H9 (cell line): ENCODE measurements around the gene PLXNB3. TPM values are rescaled to one million over a fixed set of nuclear protein-coding genes. Genes with fewer than 3 reads are reported as not detected.

Experiments used
- DNase-seq: peaks from one replicate; pipeline ENCODE4 v3.0.0-alpha.2; 2017
- H2AFZ ChIP-seq: one replicate; pipeline ENCODE4 v1.6.1; 2013; ENCODE audit warnings: mild to moderate bottlenecking, low read length, control low read depth, moderate library complexity
- H2AK5ac ChIP-seq: 2 replicates; pipeline ENCODE4 v1.6.1; 2013; ENCODE audit warnings: low read length, control low read depth, mixed read lengths; ENCODE audit not compliant: insufficient read length
- H2BK120ac ChIP-seq: one replicate; pipeline ENCODE4 v1.6.1; 2013; ENCODE audit warnings: low read depth, mild to moderate bottlenecking, low read length, control low read depth, inconsistent platforms; ENCODE audit not compliant: poor library complexity, severe bottlenecking
- H2BK12ac ChIP-seq: 2 replicates; pipeline ENCODE4 v1.6.1; 2013; ENCODE audit warnings: low read length, control low read depth, mixed read lengths, low read depth; ENCODE audit not compliant: insufficient read length
- H2BK15ac ChIP-seq: 2 replicates; pipeline ENCODE4 v1.6.1; 2013; ENCODE audit warnings: low read depth, low read length, control low read depth
- H2BK20ac ChIP-seq: one replicate; pipeline ENCODE4 v1.6.1; 2013; ENCODE audit warnings: low read depth, mild to moderate bottlenecking, low read length, control low read depth, inconsistent platforms; ENCODE audit not compliant: poor library complexity, severe bottlenecking
- H2BK5ac ChIP-seq: 2 replicates; pipeline ENCODE4 v1.6.1; 2013; ENCODE audit warnings: low read length, control low read depth, mixed read lengths; ENCODE audit not compliant: insufficient read length
- H3K14ac ChIP-seq: 2 replicates; pipeline ENCODE4 v1.6.1; 2013; ENCODE audit warnings: low read length, control low read depth; ENCODE audit not compliant: insufficient read depth
- H3K18ac ChIP-seq: 2 replicates; pipeline ENCODE4 v1.6.1; 2013; ENCODE audit warnings: low read depth, mild to moderate bottlenecking, mixed read lengths, low read length, control low read depth; ENCODE audit not compliant: insufficient read length
- H3K23ac ChIP-seq: 2 replicates; pipeline ENCODE4 v1.6.1; 2013; ENCODE audit warnings: low read length, control low read depth, mixed read lengths, low read depth; ENCODE audit not compliant: insufficient read length
- H3K23me2 ChIP-seq: 2 replicates; pipeline ENCODE4 v1.6.1; 2013; ENCODE audit warnings: low read depth, mild to moderate bottlenecking, mixed read lengths, low read length, control low read depth; ENCODE audit not compliant: insufficient read length, poor library complexity, severe bottlenecking
- H3K27ac ChIP-seq: 2 replicates; pipeline ENCODE4 v1.5.1; 2013; ENCODE audit warnings: low read length, control low read depth, mixed read lengths, low read depth; ENCODE audit not compliant: insufficient read length
- H3K27me3 ChIP-seq: 2 replicates; pipeline ENCODE4 v1.6.1; 2013; ENCODE audit warnings: low read length, control low read depth, inconsistent platforms; ENCODE audit not compliant: insufficient read depth
- H3K4ac ChIP-seq: 2 replicates; pipeline ENCODE4 v1.6.1; 2013; ENCODE audit warnings: low read depth, mild to moderate bottlenecking, control low read depth, inconsistent platforms, low read length, moderate library complexity
- H3K4me1 ChIP-seq: 2 replicates; pipeline ENCODE4 v1.6.1; 2013; ENCODE audit warnings: low read length, control low read depth, inconsistent platforms; ENCODE audit not compliant: insufficient read depth
- H3K4me2 ChIP-seq: 2 replicates; pipeline ENCODE4 v1.6.1; 2013; ENCODE audit warnings: low read length, control low read depth, mixed read lengths; ENCODE audit not compliant: insufficient read length, insufficient read depth
- H3K56ac ChIP-seq: 2 replicates; pipeline ENCODE4 v1.6.1; 2013; ENCODE audit warnings: low read depth, mild to moderate bottlenecking, mixed read lengths, low read length, control low read depth; ENCODE audit not compliant: insufficient read length
- H3K79me1 ChIP-seq: 2 replicates; pipeline ENCODE4 v1.6.1; 2013; ENCODE audit warnings: low read depth, mild to moderate bottlenecking, moderate library complexity, low read length, control low read depth, inconsistent platforms; ENCODE audit not compliant: insufficient read depth, poor library complexity, severe bottlenecking
- H3K79me2 ChIP-seq: 2 replicates; pipeline ENCODE4 v1.6.1; 2013; ENCODE audit warnings: low read length, control low read depth, inconsistent platforms; ENCODE audit not compliant: insufficient read depth
- H3K9ac ChIP-seq: 2 replicates; pipeline ENCODE4 v1.6.1; 2013; ENCODE audit warnings: low read length, control low read depth, mixed read lengths; ENCODE audit not compliant: insufficient read length; ENCODE audit errors: extremely low read depth
- H3K9me3 ChIP-seq: one replicate; pipeline ENCODE4 v1.6.1; 2013; ENCODE audit warnings: low read depth, low read length, inconsistent platforms; ENCODE audit not compliant: control insufficient read depth
- H3T11ph ChIP-seq: one replicate; pipeline ENCODE4 v1.6.1; 2013; ENCODE audit warnings: mild to moderate bottlenecking, low read length, control low read depth, inconsistent platforms
- H4K20me1 ChIP-seq: one replicate; pipeline ENCODE4 v1.6.1; 2013; ENCODE audit not compliant: control insufficient read depth, insufficient read length, insufficient read depth
- H4K5ac ChIP-seq: 2 replicates; pipeline ENCODE4 v1.6.1; 2013; ENCODE audit warnings: low read depth, mild to moderate bottlenecking, mixed read lengths, low read length, control low read depth; ENCODE audit not compliant: insufficient read length
- H4K8ac ChIP-seq: replicated peaks from 2 replicates; pipeline ENCODE4 v1.6.1; 2013; ENCODE audit warnings: low read length, control low read depth, mixed read lengths, low read depth; ENCODE audit not compliant: insufficient read length
- H4K91ac ChIP-seq: 2 replicates; pipeline ENCODE4 v1.6.1; 2013; ENCODE audit warnings: low read depth, mild to moderate bottlenecking, moderate library complexity, mixed read lengths, low read length, control low read depth; ENCODE audit not compliant: insufficient read length
- H3K27ac Mint-ChIP-seq, 3 experiments: 2 replicates in 2 of 3; 3 replicates in 1 of 3; pipeline ENCODE4 v1.8.0; 2020 to 2021; ENCODE audit warnings: mixed read lengths in 3 of 3, mild to moderate bottlenecking in 1 of 3, moderate library complexity in 1 of 3
- H3K27me3 Mint-ChIP-seq: 2 replicates; pipeline ENCODE4 v1.8.0; 2021; ENCODE audit warnings: low read depth, mild to moderate bottlenecking, moderate library complexity, mixed read lengths
- H3K36me3 Mint-ChIP-seq, 3 experiments: 2 replicates in 2 of 3; 3 replicates in 1 of 3; pipeline ENCODE4 v1.8.0; 2020 to 2021; ENCODE audit warnings: low read depth in 3 of 3, mixed read lengths in 3 of 3; ENCODE audit not compliant: insufficient read depth in 1 of 3
- H3K4me1 Mint-ChIP-seq, 2 experiments: 2 replicates each; pipeline ENCODE4 v1.8.0; 2020; ENCODE audit warnings: mixed read lengths in 2 of 2
- H3K4me3 Mint-ChIP-seq, 2 experiments: 2 replicates in 1 of 2; 3 replicates in 1 of 2; pipeline ENCODE4 v1.8.0; 2020 to 2021; ENCODE audit warnings: mild to moderate bottlenecking in 2 of 2, mixed read lengths in 2 of 2, moderate library complexity in 1 of 2
- H3K9me3 Mint-ChIP-seq, 2 experiments: 2 replicates in 1 of 2; 3 replicates in 1 of 2; pipeline ENCODE4 v1.8.0; 2020; ENCODE audit warnings: mild to moderate bottlenecking in 2 of 2, mixed read lengths in 2 of 2, moderate library complexity in 1 of 2
- CTCF ChIP-seq: fragments of 200-600 bp; sonication (generic); conservative IDR thresholded peaks from 3 replicates; pipeline ENCODE4 v1.8.0; 2021; ENCODE audit warnings: antibody characterized with exemption, mild to moderate bottlenecking
- WGBS: extraction: QIAGEN DNeasy Blood & Tissue Kit; methylation state at CpG from one replicate; pipeline ENCODE4 v1.1.7; 2013; ENCODE audit warnings: missing lambda C conversion rate, low lambda C conversion rate, mixed read lengths; ENCODE audit not compliant: insufficient read length; ENCODE audit errors: extremely low coverage; 5-methylcytosine and 5-hydroxymethylcytosine counted together
- total RNA-seq: library from RNA; stranded (reverse); gene quantifications from 2 replicates; pipeline ENCODE4 v1.2.1, GENCODE V29; 2021

PLXNB3 gene
- total RNA-seq, 1 experiment from 2014 or later = 1.9 TPM

- peaks cover 0 to 5% (median 3%) of the 10 kb centered on the region in 3 experiments; a peak in 5 of 7 replicates for H3K36me3 Mint-ChIP-seq
- Histone ChIP-seq H2BK15ac (no peak overlapping the region), H3K79me2 (no peaks in the 10 kb centered on the region), H2BK5ac (no peak overlapping the region), H3K4me2 (no peak overlapping the region), H3K9ac (no peak overlapping the region), H2BK120ac (no peak overlapping the region), H4K91ac (no peak overlapping the region), H2BK12ac (no peak overlapping the region), H4K8ac (no peak overlapping the region), H2AK5ac (no peak overlapping the region), H3K4me1 (no peaks in the 10 kb centered on the region), H4K5ac (no peak overlapping the region), H3T11ph (no peak overlapping the region), H2BK20ac (no peak overlapping the region), H3K23ac (no peak overlapping the region), H3K79me1 (no peaks in the 10 kb centered on the region), H3K9me3 (no peaks in the 10 kb centered on the region), H3K4ac (no peak overlapping the region), H3K27me3 (no peaks in the 10 kb centered on the region), H3K14ac (no peak overlapping the region), H3K27ac (no peak overlapping the region), H3K56ac (no peak overlapping the region), H4K20me1 (no peaks in the 10 kb centered on the region), H2AFZ (no peak overlapping the region), H3K18ac (no peak overlapping the region), H3K23me2 (no peaks in the 10 kb centered on the region)
- WGBS = no CpG with 5 or more reads among the region's 34 CpGs
- peaks cover 27 to 45% of the 10 kb centered on the region in 2 experiments for H3K9me3 Mint-ChIP-seq
- H3K4me3 Mint-ChIP-seq = no peak overlapping the region
- H3K27me3 Mint-ChIP-seq = peaks cover 2% of the 10 kb centered on the region; the same call in 1 of the 2 replicates
- no peak for TF ChIP-seq CTCF
- no peak for DNase-seq
- H3K4me1 Mint-ChIP-seq = peaks cover 4 to 8% of the 10 kb centered on the region in 2 experiments
- H3K27ac Mint-ChIP-seq = no peak overlapping the region
These were observed 13.4 kb downstream of the PLXNB3 start for GRCh38 chrX:153777261-153778090.
